ENCODE results near the gene TULP1.

TULP1 gene

GRCh38 chr6:35470663-35471120 is 42.0 kb downstream of the TULP1 start:
- peaks cover 27 to 42% (median 34%) of the 10 kb centered on the region in 10 experiments for H3K4me1 ChIP-seq
- peaks cover 54 to 74% (median 70%) of the 10 kb centered on the region in 11 experiments for H4K20me1 ChIP-seq
- H3K27me3 ChIP-seq, result no peaks in the 10 kb centered on the region
- H3K4me2 ChIP-seq, result peak overlapping the region; percentile 82 to 100 (median 96)
- H3K36me3 ChIP-seq, result peaks cover 50 to 88% (median 80%) of the 10 kb centered on the region in 11 experiments
- peak overlapping the region; percentile 93 to 100 (median 98); a peak in 20 of 22 replicates for H3K9ac ChIP-seq
- no peak for TF ChIP-seq Cebpa-rat (IDR thresholded peaks at IDR 0.05)
- peaks cover 0 to 8% (median 0%) of the 10 kb centered on the region in 11 experiments; a peak in 4 of 22 replicates for H3K9me3 ChIP-seq (replicated peaks in 1 of 11)
- H3K27ac ChIP-seq, result peak overlapping the region in 3 of 11 experiments; percentile 10 to 38 (median 19); a peak in 2 of 22 replicates
- peak overlapping the region; percentile 84 to 100 (median 92) for H3K4me3 ChIP-seq

GRCh38 chr6:35469751-35470662 is 42.7 kb downstream of the TULP1 start:
- Histone ChIP-seq H3K36me3 (peaks cover 50 to 90% (median 87%) of the 10 kb centered on the region in 11 experiments), H3K4me3 (peak overlapping the region; percentile 84 to 100 (median 92)), H3K4me2 (peak overlapping the region; percentile 82 to 100 (median 96)), H3K9ac (peak overlapping the region; percentile 93 to 100 (median 98)), H3K4me1 (peaks cover 27 to 42% (median 34%) of the 10 kb centered on the region in 10 experiments), H4K20me1 (peaks cover 54 to 67% (median 64%) of the 10 kb centered on the region in 11 experiments), H3K27ac (peak overlapping the region; percentile 90 to 100 (median 98); a peak in 21 of 22 replicates), H3K9me3 (replicated peaks in 1 of 11) (peaks cover 0 to 8% (median 0%) of the 10 kb centered on the region in 11 experiments; a peak in 4 of 22 replicates), H3K27me3 (no peaks in the 10 kb centered on the region)
- no peak for TF ChIP-seq Cebpa-rat (IDR thresholded peaks at IDR 0.05)

GRCh38 chr6:35468980-35469750 is 43.5 kb downstream of the TULP1 start:
- Histone ChIP-seq H3K9ac (peak overlapping the region; percentile 93 to 100 (median 98)), H3K27ac (peak overlapping the region; percentile 90 to 100 (median 98)), H3K36me3 (peaks cover 50 to 90% (median 84%) of the 10 kb centered on the region in 11 experiments), H3K4me2 (peak overlapping the region; percentile 82 to 100 (median 96)), H3K27me3 (no peaks in the 10 kb centered on the region), H3K9me3 (replicated peaks in 1 of 11) (peaks cover 0 to 8% (median 0%) of the 10 kb centered on the region in 11 experiments; a peak in 4 of 22 replicates), H3K4me3 (peak overlapping the region; percentile 84 to 100 (median 92)), H3K4me1 (peaks cover 27 to 42% (median 34%) of the 10 kb centered on the region in 10 experiments), H4K20me1 (peaks cover 52 to 58% (median 55%) of the 10 kb centered on the region in 11 experiments)
- TF ChIP-seq Cebpa-rat (IDR thresholded peaks at IDR 0.05), result no peak

- peaks cover 45 to 50% (median 48%) of the 10 kb centered on the region in 11 experiments for H4K20me1 ChIP-seq
- no peaks in the 10 kb centered on the region for H3K27me3 ChIP-seq
- TF ChIP-seq Cebpa-rat (IDR thresholded peaks at IDR 0.05), result no peak
- H3K4me1 ChIP-seq, result peaks cover 27 to 42% (median 34%) of the 10 kb centered on the region in 10 experiments
- peak within 1 kb of the TSS; percentile 84 to 100 (median 92) for H3K4me3 ChIP-seq
- peak within 1 kb of the TSS; percentile 93 to 100 (median 98) for H3K9ac ChIP-seq
- peak within 1 kb of the TSS; percentile 90 to 100 (median 98) for H3K27ac ChIP-seq
- H3K36me3 ChIP-seq, result peaks cover 49 to 90% (median 84%) of the 10 kb centered on the region in 11 experiments
- H3K9me3 ChIP-seq (replicated peaks in 1 of 11), result peaks cover 0 to 8% (median 0%) of the 10 kb centered on the region in 11 experiments; a peak in 4 of 22 replicates
- peak within 1 kb of the TSS; percentile 82 to 100 (median 96) for H3K4me2 ChIP-seq
These were observed 44.3 kb downstream of the TULP1 start, which contains the start of gene RPL10A for GRCh38 chr6:35468181-35468979. TSS of gene RPL10A (plus strand) at chr6:35468401. CDS start at chr6:35468435, 34 bp downstream.

- Histone ChIP-seq H3K27ac (no peak overlapping the region), H3K9me3 (replicated peaks in 1 of 11) (peaks cover 0 to 8% (median 0%) of the 10 kb centered on the region in 11 experiments; a peak in 4 of 22 replicates), H3K4me3 (no peak overlapping the region), H3K36me3 (peaks cover 22 to 90% (median 82%) of the 10 kb centered on the region in 11 experiments), H3K4me2 (no peak overlapping the region), H4K20me1 (peaks cover 19 to 23% (median 20%) of the 10 kb centered on the region in 11 experiments), H3K4me1 (peaks cover 15 to 18% (median 16%) of the 10 kb centered on the region in 10 experiments), H3K27me3 (no peaks in the 10 kb centered on the region), H3K9ac (peak overlapping the region in 1 of 11 experiments; percentile 2; a peak in 1 of 22 replicates)
- TF ChIP-seq Cebpa-rat (IDR thresholded peaks at IDR 0.05), result no peak
These were observed 47.0 kb downstream of the TULP1 start for GRCh38 chr6:35465646-35466045.

- Histone ChIP-seq H3K9me3 (replicated peaks in 1 of 11) (no peaks in the 10 kb centered on the region), H3K27ac (no peak overlapping the region), H3K4me3 (no peak overlapping the region), H3K4me1 (peaks cover 5 to 10% (median 8%) of the 10 kb centered on the region in 10 experiments; a peak in 17 of 20 replicates), H3K36me3 (peaks cover 15 to 93% (median 85%) of the 10 kb centered on the region in 11 experiments; a peak in 21 of 22 replicates), H3K4me2 (no peak overlapping the region), H3K27me3 (no peaks in the 10 kb centered on the region), H3K9ac (no peak overlapping the region; a peak in 1 of 22 replicates), H4K20me1 (peaks cover 0 to 5% (median 0%) of the 10 kb centered on the region in 11 experiments; a peak in 5 of 22 replicates)
- TF ChIP-seq Cebpa-rat (IDR thresholded peaks at IDR 0.05), result no peak
These were observed 49.4 kb downstream of the TULP1 start for GRCh38 chr6:35463292-35463691.

- peaks cover 0 to 14% (median 0%) of the 10 kb centered on the region in 11 experiments; a peak in 7 of 22 replicates for H4K20me1 ChIP-seq
- H3K9me3 ChIP-seq (replicated peaks in 1 of 11), result no peaks in the 10 kb centered on the region
- H3K36me3 ChIP-seq, result peaks cover 14 to 100% (median 93%) of the 10 kb centered on the region in 11 experiments; a peak in 21 of 22 replicates
- H3K27me3 ChIP-seq, result no peaks in the 10 kb centered on the region
- H3K4me2 ChIP-seq, result no peak overlapping the region
- peaks cover 0 to 5% (median 0%) of the 10 kb centered on the region in 10 experiments; a peak in 4 of 20 replicates for H3K4me1 ChIP-seq
- no peak for TF ChIP-seq Cebpa-rat (IDR thresholded peaks at IDR 0.05)
- no peak overlapping the region for H3K9ac ChIP-seq
- no peak overlapping the region for H3K27ac ChIP-seq
- H3K4me3 ChIP-seq, result no peak overlapping the region
These were observed 51.4 kb downstream of the TULP1 start for GRCh38 chr6:35461270-35461669.

Data from BLaER1 treated with 17β-estradiol and CSF1 and Interleukin-3, amounts not matched to agents 10 nM and 100 nM (cell line).